Activated CD8-positive, alpha-beta memory T cell treated with anti-CD3 and anti-CD28 coated beads, Interleukin-2, amount 50 U/mL, for 1 hour (primary cell): ENCODE data around the gene C11orf52.
"Not testable (repeated sequence)": the region's sequence is repeated elsewhere in the genome, so short reads cannot be mapped to it uniquely, and the experiment has no call there.

Experiments
- DNase-seq: peaks from one replicate; pipeline ENCODE4 v3.0.0-alpha.2; 2020; ENCODE audit errors: extremely low read depth

Gene C11orf52, protein sequence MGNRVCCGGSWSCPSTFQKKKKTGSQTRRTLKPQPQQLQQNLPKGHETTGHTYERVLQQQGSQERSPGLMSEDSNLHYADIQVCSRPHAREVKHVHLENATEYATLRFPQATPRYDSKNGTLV

GRCh38 chr11:111918390-111919256 is at the start of gene C11orf52:
TSS of gene C11orf52 (plus strand) at chr11:111918913. CDS start at chr11:111918973, 60 bp downstream.
- DNase-seq, result no peak

DNA sequence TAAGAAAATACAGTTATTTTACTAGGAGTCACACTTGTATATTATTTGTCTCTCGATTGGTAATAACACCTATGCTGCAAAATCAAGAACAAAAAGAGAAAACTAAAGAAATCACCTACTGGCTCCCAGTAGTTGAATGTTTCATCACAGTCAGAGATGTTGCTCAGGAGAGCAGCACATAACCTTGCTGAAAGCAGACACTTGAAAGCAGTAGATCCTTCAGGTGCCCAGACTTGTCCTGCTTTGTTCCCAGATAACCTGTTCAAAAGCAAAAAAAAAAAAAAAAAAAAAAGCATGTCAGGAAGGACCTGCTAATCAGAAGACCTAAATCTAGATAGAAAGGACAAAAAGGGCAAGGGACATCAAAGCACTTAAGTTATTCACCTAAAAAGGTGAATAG is 48.6 kb upstream of the C11orf52 start:
- DNase-seq, result no peak

GRCh38 chr11:111870522-111870885 is 48.2 kb upstream of the C11orf52 start:
- DNase-seq, result no peak

- DNase-seq, result peak; percentile 69
Observed at GRCh38 chr11:111870886-111871692, 47.6 kb upstream of the C11orf52 start, which contains the start of gene ALG9. TSS of gene ALG9 (minus strand) at chr11:111871581. CDS start at chr11:111871482, 99 bp downstream.

- no peak for DNase-seq
Observed at GRCh38 chr11:111871693-111872161, 47.0 kb upstream of the C11orf52 start.

- DNase-seq, result no peak
Observed at GRCh38 chr11:111878385-111878848, 40.3 kb upstream of the C11orf52 start.

DNA sequence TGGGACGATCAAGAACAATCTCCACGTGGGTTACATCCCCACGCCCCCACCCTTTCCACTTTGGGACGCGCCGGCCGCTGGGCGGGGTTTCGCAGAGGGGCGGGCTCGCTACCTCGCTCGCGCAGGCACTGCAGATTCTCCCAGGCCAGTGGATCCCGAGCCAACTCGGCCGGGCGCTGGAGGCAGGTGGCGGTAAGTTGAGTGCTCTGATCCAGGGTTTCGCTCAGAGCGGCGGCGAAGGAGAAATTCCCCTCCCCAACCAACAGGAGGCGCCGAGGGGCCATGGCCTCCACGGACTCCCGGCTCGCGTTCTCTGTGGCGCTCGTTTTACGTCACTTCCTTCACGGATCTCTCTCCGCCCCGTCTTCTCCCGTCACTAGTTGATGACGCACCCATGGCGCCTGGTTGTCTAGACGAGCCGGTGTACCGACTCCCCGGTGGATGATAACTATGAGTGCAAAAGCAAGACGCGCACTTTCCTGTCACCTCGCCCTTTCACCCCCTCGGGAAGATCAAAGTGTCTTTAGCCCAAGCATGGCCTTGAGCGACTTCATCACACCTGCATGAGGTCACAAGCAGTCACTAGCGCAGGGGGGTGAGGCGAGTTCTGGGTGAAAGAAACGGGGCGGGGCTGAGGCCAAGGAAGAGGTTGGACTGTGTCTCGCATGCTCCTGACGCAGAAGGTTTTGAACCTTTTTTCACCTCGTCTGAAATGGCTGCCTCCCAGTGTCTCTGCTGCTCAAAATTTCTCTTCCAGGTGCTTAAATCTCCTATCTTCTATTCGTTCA is 39.7 kb upstream of the C11orf52 start, which contains the start of the genes CFAP68 and FDXACB1:
CFAP68 (plus strand) TSS at position 693 of the 788 bp plus-strand sequence; CDS start at position 713, 20 bp downstream.
FDXACB1 (minus strand) TSS at position 317 of the 788 bp plus-strand sequence; CDS start at position 284, 33 bp downstream.
- peak; percentile 97 for DNase-seq

DNA sequence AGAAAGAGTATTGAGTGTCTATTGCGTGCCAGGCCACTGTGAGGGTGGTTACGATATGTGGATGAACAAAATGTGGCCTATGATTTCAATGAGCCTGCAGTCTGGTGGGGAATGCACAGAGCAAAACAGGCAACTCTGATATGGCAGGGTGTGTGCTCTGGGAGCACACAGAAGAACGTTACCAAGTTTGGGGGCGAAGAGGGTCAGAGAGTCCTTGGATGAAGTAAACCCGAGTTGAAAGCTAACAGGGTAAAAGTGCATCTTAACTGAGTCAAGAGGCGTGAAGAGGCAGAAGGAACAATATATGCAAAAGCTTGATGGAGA is 39.1 kb upstream of the C11orf52 start:
- no peak for DNase-seq

DNA sequence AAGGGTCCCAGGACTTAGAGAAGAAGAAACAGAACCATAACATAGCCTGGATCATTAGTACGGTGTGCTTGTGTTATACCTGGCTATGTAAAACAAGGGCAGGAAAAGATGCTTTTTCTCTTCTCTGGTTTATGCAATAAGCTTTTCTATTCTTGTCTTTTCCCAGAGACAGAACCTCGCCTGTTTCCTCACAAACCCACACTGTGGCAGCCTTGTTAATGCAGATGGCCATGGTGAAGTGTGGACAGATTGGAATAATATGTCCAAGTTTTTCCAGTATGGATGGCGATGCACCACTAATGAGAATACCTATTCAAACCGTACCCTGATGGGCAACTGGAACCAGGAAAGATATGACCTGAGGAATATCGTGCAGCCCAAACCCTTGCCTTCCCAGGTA is 36.5 kb upstream of the C11orf52 start:
- DNase-seq, result no peak

DNA sequence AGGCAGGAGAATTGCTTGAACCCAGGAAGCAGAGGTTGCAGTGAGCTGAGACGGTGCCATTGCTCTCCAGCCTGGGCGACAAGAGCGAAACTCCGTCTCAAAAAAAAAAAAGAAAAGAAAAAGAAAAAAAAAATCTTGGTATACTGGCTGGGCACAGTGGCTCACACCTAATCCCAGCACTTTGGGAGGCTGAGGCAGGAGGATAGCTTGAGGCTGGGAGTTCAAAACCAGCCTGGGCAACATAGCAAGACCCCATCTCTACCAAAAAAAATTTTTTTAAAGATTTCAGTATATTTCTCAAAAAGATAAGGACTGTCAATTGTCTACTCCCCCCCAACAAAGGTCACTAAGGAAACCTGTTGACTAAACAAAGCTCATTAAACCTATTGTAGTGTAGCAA is 33.7 kb upstream of the C11orf52 start:
- DNase-seq, result not testable (repeated sequence)

GRCh38 chr11:111886032-111886431 is 32.7 kb upstream of the C11orf52 start:
- no peak for DNase-seq

- no peak for DNase-seq
Observed at GRCh38 chr11:111886844-111887243, 31.9 kb upstream of the C11orf52 start.

DNA sequence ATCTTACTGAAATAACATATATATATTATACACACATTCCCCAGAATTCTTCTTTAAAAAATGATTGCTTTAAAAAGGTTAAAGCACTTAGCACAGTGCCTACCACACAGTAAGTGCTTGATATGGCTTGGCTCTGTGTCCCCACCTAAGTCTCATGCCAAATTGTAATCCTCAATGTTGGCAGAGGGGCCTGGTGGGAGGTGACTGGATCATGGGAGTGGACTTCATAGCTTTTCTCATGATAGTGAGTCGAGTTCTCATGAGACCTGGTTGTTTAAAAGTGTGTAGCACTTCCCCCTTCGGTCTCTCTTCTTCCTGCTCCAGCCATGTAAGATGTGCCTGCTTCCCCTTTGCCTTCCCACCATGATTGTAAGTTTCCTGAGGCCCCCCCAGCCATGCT is 13.3 kb upstream of the C11orf52 start:
- DNase-seq, result no peak

DNA sequence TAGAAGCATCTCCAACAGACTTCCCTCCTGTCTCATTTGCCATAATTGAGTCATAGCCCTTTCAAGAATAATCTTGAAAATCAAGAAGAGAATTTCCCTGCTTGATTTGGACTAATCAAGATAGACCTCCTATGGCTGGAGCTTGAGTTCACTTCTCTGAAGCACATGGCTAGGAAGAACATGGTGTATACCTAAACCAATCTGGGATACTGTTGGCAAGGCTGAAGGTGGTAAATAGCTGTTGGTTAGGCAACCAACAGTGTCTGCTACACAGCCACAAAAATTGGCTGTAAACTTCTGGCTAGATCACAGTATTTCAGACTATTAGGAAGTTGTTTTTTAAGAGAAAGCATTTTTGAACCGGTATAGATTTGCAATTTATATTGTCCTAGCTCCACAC is 12.0 kb upstream of the C11orf52 start:
- no peak for DNase-seq

- DNase-seq, result no peak
Observed at GRCh38 chr11:111908639-111909305, 9.9 kb upstream of the C11orf52 start.

- DNase-seq, result no peak
Observed at GRCh38 chr11:111909378-111909777, 9.3 kb upstream of the C11orf52 start.

- no peak for DNase-seq
Observed at GRCh38 chr11:111910676-111911562, 7.8 kb upstream of the C11orf52 start.

GRCh38 chr11:111911563-111912401 is 6.9 kb upstream of the C11orf52 start, which contains the start of gene CRYAB:
TSS of gene CRYAB (minus strand) at chr11:111911770. CDS start at chr11:111911724, 46 bp downstream.
- no peak for DNase-seq

DNA sequence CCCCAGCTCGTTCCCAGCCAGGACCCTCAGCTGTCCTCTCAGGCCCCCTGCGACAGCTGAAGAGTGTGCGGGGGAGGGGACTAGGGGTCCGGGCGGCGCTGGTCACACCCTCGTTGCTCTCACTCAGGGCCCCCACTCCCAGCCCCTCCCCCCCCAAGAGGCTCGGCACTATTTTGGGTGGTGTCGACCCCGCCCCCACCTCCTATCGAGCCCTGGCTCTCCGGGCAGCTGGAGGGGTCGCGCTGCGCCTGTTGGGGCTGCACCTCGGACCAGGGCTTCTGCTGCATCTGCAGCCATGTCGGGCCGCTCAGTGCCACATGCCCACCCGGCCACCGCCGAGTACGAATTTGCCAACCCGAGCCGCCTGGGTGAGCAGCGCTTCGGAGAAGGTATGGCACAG is 6.2 kb upstream of the C11orf52 start, which contains the start of gene HSPB2:
HSPB2 (plus strand) TSS at position 200 of the 400 bp plus-strand sequence; CDS start at position 296, 96 bp downstream.
- no peak for DNase-seq
